Activated CD4-positive, alpha-beta memory T cell treated with anti-CD3 and anti-CD28 coated beads, Interleukin-2, amount 10 ng/mL, durations not matched to agents 7 days and 5 days (primary cell): ENCODE results near the gene FREM2. TPM values are rescaled to one million over a fixed set of nuclear protein-coding genes. Genes with fewer than 3 reads are reported as not detected.
A peak's percentile ranks its signal among the peaks of the same experiment; 100 is the strongest.

Experiments used
- CTCF ChIA-PET: fragments of 350-600 bp; sonication (Branson Sonifier 250); formaldehyde crosslinking; loops from one replicate; lab custom pipeline; 2021; ENCODE audit warnings: antibody characterized with exemption, inconsistent platforms; lab: Charles Lee
- POLR2A ChIA-PET: fragments of 350-600 bp; sonication (Branson Sonifier 250); formaldehyde crosslinking; loops from one replicate; lab custom pipeline; 2021; ENCODE audit warnings: antibody characterized with exemption; lab: Charles Lee
- DNase-seq: peaks from one replicate; pipeline ENCODE4 v3.0.0-alpha.2; 2020
- H3K27ac Mint-ChIP-seq: one replicate; pipeline ENCODE4 v1.8.0; 2021; ENCODE audit warnings: mild to moderate bottlenecking, mixed read lengths
- H3K27me3 Mint-ChIP-seq: one replicate; pipeline ENCODE4 v1.8.0; 2021; ENCODE audit warnings: mixed read lengths
- H3K36me3 Mint-ChIP-seq: one replicate; pipeline ENCODE4 v1.8.0; 2021; ENCODE audit warnings: low read depth, mixed read lengths
- H3K4me1 Mint-ChIP-seq: one replicate; pipeline ENCODE4 v1.8.0; 2021; ENCODE audit warnings: mixed read lengths
- H3K4me3 Mint-ChIP-seq: one replicate; pipeline ENCODE4 v1.8.0; 2021; ENCODE audit warnings: mild to moderate bottlenecking, mixed read lengths
- H3K9me3 Mint-ChIP-seq: one replicate; pipeline ENCODE4 v1.8.0; 2021; ENCODE audit warnings: mixed read lengths
- total RNA-seq, 2 experiments: library from RNA; stranded (reverse); gene quantifications; one replicate each; pipeline ENCODE4 v1.2.3, GENCODE V29; 2021

FREM2 gene
- total RNA-seq, 2 experiments from 2014 or later: not detected

DNA sequence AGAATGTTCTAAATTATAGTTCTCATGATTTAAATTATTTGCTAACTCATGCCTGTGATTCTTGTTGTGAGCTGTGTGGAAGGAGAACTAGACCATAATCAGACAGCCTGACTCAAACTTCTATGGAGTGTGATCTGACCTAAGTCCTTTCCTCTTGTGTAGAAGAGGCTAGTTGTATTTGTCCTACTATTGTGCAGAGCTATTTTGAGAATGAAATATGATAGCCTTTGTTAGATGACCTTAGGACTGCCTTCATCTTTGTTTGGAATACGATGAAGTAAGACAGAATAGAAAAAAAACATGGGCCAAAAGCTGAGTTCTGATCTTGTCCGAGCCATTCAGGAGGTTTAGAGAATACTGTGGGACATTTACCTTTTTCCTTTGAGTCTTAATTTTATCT lies 184.4 kb downstream of the FREM2 start:
- Mint-ChIP-seq H3K4me3 (no peak overlapping the region), H3K27me3 (peaks cover 14% of the 10 kb centered on the region), H3K9me3 (no peaks in the 10 kb centered on the region), H3K4me1 (no peaks in the 10 kb centered on the region), H3K36me3 (no peaks in the 10 kb centered on the region), H3K27ac (no peak overlapping the region)
- ChIA-PET CTCF (interaction anchor here (1.2 kb wide), 1 partner anchor 26 kb away, joined by 3 read pairs; no protein-coding TSS in a partner anchor), POLR2A (no interaction called here)
- DNase-seq: no peak

DNA sequence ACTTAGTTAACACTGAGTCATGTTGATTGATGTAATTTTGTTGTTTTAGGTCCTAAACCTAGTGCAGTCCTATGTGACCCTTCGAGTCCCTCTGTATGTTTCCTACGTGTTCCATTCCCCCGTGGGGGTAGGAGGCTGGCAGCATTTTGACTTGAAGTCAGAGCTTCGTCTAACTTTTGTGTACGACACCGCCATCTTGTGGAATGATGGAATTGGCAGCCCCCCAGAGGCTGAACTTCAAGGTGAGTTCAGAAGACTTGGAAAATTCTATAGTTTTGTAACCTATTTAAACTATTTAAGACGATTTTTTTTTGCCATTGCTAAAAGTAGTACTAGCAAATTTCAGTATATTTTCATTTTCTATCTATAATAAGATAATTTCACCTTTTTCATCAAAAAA lies 185.8 kb downstream of the FREM2 start:
- CTCF ChIA-PET: interaction anchor here (0.7 to 1.4 kb wide), 3 partner anchors 10 to 187 kb away, joined by 3 read pairs; no protein-coding TSS in a partner anchor

DNA sequence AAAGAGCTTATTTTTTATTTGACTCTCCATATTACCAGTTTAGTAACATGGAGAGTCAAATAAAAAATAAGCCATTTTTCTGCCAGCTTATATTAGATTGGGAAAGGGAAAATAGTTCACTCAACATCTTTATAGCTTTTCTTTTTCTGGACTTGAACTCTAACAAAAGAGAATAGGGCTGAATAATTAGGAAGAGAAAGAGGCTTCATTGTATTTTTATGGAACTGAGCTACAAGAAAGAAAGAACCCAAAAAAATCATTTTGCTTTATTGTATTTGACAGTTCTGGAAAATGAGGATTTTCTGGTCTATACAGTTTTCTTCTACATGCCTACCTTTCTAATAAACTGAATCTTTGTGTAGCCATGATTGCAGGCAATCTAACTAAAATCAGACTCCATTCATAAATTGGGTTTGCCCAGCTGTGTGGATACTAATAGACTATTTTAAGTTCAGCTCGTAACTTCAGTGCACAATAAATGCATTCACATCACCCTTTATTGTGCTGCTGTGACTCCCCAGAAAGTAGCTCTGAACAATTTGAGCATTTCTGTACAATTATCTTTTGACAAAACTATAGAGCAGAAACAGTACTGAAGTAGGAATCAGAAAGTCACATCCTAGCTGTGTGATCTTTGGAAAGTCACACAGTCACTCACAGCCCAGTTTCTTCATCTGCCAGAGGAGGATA lies 188.5 kb downstream of the FREM2 start:
- Mint-ChIP-seq H3K27ac (no peak overlapping the region), H3K9me3 (no peaks in the 10 kb centered on the region), H3K36me3 (no peaks in the 10 kb centered on the region), H3K27me3 (peaks cover 8% of the 10 kb centered on the region), H3K4me3 (no peak overlapping the region), H3K4me1 (no peaks in the 10 kb centered on the region)
- POLR2A ChIA-PET: no interaction called here
- no peak for DNase-seq
- CTCF ChIA-PET: no interaction called here

More for the DNA sequence above, 185.8 kb downstream of the FREM2 start:
- H3K36me3 Mint-ChIP-seq: no peaks in the 10 kb centered on the region
- no peak overlapping the region for H3K4me3 Mint-ChIP-seq
- DNase-seq: peak; percentile 33
- peaks cover 14% of the 10 kb centered on the region for H3K27me3 Mint-ChIP-seq
- H3K4me1 Mint-ChIP-seq: no peaks in the 10 kb centered on the region
- no peaks in the 10 kb centered on the region for H3K9me3 Mint-ChIP-seq
- POLR2A ChIA-PET: no interaction called here
- H3K27ac Mint-ChIP-seq: no peak overlapping the region

DNA sequence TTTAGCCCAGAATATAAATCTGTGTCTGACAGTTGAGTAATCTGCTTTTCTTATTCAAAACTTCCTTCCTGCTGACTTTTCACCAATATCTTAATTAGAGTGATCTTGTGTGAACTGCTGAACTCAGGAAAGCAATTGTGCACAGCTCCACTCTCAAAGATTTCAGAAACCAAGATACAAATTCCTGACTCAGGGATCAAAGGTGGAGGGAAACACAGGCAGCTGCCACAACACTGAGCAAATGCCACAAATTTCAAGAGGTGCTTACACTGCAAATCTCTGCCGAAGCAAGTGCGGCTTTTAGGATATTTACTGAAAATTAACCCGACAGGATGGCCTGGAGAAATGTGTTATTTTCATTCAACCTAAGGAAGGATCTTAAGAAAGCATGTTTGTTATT lies 192.4 kb downstream of the FREM2 start:
- ChIA-PET POLR2A (no interaction called here), CTCF (no interaction called here)
- no peaks in the 10 kb centered on the region for H3K9me3 Mint-ChIP-seq
- no peaks in the 10 kb centered on the region for H3K4me1 Mint-ChIP-seq
- H3K36me3 Mint-ChIP-seq: no peaks in the 10 kb centered on the region
- H3K4me3 Mint-ChIP-seq: no peak overlapping the region
- H3K27ac Mint-ChIP-seq: no peak overlapping the region
- DNase-seq: no peak
- H3K27me3 Mint-ChIP-seq: no peaks in the 10 kb centered on the region

DNA sequence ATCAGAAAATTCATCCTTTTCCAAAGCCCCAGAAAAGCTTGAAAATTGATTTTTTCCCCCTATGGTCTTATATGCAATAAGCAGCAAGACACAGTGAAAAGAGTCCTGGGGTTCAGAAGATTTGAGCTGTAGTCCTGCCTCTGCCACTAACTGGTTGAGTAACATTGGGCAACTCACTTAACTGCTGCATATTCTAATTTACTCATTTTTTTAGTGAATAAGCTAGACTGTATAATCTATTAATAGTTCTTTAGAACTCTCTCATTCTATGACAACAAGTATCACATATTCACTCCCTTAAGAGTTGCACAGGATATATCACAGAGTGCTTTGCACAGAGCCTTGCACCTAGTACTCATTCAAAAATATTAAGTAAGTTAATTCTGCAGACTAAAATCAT lies 192.9 kb downstream of the FREM2 start:
- Mint-ChIP-seq H3K4me1 (no peaks in the 10 kb centered on the region), H3K9me3 (no peaks in the 10 kb centered on the region), H3K36me3 (no peaks in the 10 kb centered on the region), H3K27ac (no peak overlapping the region), H3K27me3 (no peaks in the 10 kb centered on the region), H3K4me3 (no peak overlapping the region)
- no peak for DNase-seq
- ChIA-PET CTCF (no interaction called here), POLR2A (no interaction called here)

DNA sequence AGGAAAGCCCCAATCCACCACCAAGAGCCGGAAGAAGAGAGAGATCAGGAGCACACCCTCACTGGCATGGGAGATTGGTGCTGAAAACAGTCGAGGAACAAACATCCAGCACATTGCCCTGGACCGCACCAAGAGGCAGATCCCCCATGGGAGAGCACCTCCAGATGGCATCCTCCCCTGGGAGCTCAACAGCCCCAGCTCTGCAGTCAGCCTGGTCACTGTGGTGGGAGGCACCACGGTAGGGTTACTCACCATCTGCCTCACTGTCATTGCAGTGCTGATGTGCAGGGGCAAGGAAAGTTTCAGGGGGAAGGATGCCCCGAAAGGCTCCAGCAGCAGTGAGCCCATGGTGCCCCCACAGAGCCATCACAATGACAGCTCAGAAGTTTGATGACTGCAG lies 193.5 kb downstream of the FREM2 start:
- H3K4me1 Mint-ChIP-seq: no peaks in the 10 kb centered on the region
- no peaks in the 10 kb centered on the region for H3K9me3 Mint-ChIP-seq
- peaks cover 2% of the 10 kb centered on the region for H3K27me3 Mint-ChIP-seq
- DNase-seq: no peak
- no peak overlapping the region for H3K4me3 Mint-ChIP-seq
- ChIA-PET CTCF (no interaction called here), POLR2A (no interaction called here)
- H3K36me3 Mint-ChIP-seq: no peaks in the 10 kb centered on the region
- no peak overlapping the region for H3K27ac Mint-ChIP-seq

DNA sequence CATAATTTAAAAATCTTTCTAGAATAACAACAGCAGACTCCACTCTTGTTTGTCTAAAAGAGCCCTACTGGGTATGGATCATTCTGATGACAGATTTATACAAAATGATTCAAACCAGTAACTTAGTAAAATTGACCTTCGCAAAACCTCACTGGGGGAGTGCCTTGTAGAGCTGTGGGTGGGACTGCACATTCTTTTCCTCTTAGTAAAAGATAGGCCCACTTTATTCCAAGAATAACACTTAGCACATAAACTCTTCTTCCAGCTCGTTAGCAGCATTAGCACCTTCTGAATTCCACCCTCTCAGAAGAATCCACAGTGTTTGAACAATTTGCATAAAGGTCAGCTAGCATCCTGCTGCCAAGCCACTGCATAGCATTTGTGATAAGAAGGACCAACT lies 196.9 kb downstream of the FREM2 start:
- no peak overlapping the region for H3K4me3 Mint-ChIP-seq
- no peak overlapping the region for H3K27ac Mint-ChIP-seq
- no peaks in the 10 kb centered on the region for H3K36me3 Mint-ChIP-seq
- no peaks in the 10 kb centered on the region for H3K4me1 Mint-ChIP-seq
- H3K9me3 Mint-ChIP-seq: no peaks in the 10 kb centered on the region
- peaks cover 3% of the 10 kb centered on the region for H3K27me3 Mint-ChIP-seq
- DNase-seq: no peak
- POLR2A ChIA-PET: no interaction called here
- CTCF ChIA-PET: no interaction called here

DNA sequence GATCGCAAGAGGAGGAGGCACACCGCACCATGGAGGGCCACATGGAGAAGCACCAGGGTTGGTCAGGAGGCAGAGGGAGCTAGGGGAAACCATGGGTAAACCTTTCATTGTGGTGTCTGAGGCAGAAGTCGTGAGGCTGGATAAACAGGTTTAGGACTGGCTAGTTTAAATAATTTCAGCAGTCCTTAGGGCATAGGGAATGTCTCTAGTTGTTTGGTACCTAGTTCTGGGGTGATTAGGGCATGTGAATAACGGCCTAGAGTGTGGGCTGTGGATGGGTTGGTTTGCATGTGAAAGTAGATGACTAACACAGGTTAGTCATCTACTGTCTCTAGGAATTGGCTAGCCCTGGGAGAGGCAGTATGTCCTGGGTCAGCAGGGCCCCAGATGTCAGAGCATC lies 201.4 kb downstream of the FREM2 start:
- CTCF ChIA-PET: no interaction called here
- no peak overlapping the region for H3K27ac Mint-ChIP-seq
- no peaks in the 10 kb centered on the region for H3K36me3 Mint-ChIP-seq
- POLR2A ChIA-PET: no interaction called here
- no peaks in the 10 kb centered on the region for H3K4me1 Mint-ChIP-seq
- no peak overlapping the region for H3K4me3 Mint-ChIP-seq
- H3K27me3 Mint-ChIP-seq: peaks cover 13% of the 10 kb centered on the region
- H3K9me3 Mint-ChIP-seq: no peaks in the 10 kb centered on the region
- no peak for DNase-seq

DNA sequence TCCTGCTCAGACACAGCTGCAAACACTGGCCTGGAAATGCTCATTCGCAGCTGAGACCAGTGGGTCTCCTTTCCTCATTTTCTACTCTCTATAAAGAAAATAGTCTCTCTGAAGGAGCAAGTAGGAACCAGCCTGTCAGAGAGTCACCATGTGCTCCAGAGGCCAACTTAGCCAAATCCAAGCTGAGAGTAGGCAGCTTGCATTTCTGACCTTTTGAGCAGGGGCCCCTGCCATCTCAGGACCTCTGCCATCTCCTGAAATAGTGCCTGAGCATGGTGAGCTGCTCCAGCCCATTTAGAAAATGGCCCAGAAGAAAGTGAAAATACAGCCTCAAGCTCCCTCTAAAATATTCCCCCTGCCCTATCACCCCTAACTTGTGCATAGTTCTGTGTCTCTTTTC lies 208.2 kb downstream of the FREM2 start:
- Mint-ChIP-seq H3K9me3 (no peaks in the 10 kb centered on the region), H3K4me3 (no peak overlapping the region), H3K27ac (no peak overlapping the region), H3K36me3 (no peaks in the 10 kb centered on the region), H3K4me1 (no peaks in the 10 kb centered on the region), H3K27me3 (peaks cover 9% of the 10 kb centered on the region)
- no peak for DNase-seq
- ChIA-PET POLR2A (no interaction called here), CTCF (no interaction called here)

DNA sequence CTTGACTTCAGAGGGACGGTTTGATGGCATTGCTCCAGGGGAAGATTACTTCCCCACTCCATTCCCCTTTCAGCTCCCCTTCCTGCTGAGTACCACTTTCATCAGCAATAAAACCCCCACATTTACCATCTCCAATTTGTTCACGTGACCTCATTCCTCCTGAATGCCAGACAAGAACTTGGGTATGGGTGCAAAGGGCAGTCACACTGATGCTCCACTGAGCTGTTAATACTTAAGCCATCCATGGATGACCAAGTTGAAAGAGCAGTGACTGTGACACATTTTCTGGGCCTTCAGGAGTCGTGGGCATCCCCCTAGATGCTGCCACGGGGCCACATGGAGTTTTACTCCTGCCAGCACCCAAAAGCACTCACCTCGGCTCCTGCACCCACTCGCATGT lies 210.6 kb downstream of the FREM2 start:
- DNase-seq: no peak
- POLR2A ChIA-PET: no interaction called here
- Mint-ChIP-seq H3K36me3 (no peaks in the 10 kb centered on the region), H3K4me1 (no peaks in the 10 kb centered on the region), H3K4me3 (no peak overlapping the region), H3K9me3 (no peaks in the 10 kb centered on the region), H3K27ac (no peak overlapping the region), H3K27me3 (no peaks in the 10 kb centered on the region)
- CTCF ChIA-PET: no interaction called here

DNA sequence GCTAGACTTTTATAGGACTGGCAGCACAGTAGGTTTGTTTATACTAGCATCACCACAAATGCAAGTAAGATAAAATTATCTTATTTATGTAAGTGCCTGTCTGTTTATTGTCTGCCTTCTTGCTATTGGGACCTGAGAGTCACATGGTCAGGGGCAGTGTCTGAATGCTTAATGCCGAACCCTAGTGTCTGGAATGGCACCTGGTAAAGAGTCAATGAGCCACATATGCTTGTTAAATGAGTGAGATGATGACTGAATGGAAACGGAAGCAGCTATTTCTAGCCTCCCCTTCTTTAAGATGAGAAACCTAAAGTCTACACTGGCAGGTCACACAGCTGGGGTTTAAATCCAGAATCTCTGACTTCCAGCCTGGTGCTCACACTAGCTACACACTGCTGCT lies 211.6 kb downstream of the FREM2 start:
- DNase-seq: no peak
- Mint-ChIP-seq H3K27ac (no peak overlapping the region), H3K4me3 (no peak overlapping the region), H3K27me3 (no peaks in the 10 kb centered on the region), H3K36me3 (no peaks in the 10 kb centered on the region), H3K4me1 (no peaks in the 10 kb centered on the region), H3K9me3 (no peaks in the 10 kb centered on the region)
- POLR2A ChIA-PET: no interaction called here
- CTCF ChIA-PET: no interaction called here

DNA sequence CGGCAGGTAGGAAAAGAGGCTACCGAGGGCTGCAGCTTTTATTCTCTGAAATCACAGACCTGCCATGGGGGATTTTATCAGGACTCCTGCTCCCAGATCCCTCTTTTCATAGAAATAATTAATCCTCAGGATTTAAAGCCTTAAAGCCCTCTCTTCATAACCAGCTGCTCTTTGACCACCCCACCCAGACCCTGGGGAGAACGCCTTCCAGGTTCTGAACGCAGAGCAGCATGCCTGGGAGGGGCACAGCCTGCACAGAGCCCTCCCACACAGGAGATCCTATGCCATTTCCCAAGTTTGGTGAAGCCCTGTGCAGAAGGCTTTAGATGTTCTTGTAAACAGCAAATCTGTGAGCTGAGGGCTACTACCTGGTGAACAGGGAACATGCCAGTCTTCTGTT lies 212.7 kb downstream of the FREM2 start:
- POLR2A ChIA-PET: no interaction called here
- CTCF ChIA-PET: no interaction called here
- Mint-ChIP-seq H3K27me3 (no peaks in the 10 kb centered on the region), H3K9me3 (no peaks in the 10 kb centered on the region), H3K27ac (no peak overlapping the region), H3K36me3 (no peaks in the 10 kb centered on the region), H3K4me1 (no peaks in the 10 kb centered on the region), H3K4me3 (no peak overlapping the region)
- no peak for DNase-seq

DNA sequence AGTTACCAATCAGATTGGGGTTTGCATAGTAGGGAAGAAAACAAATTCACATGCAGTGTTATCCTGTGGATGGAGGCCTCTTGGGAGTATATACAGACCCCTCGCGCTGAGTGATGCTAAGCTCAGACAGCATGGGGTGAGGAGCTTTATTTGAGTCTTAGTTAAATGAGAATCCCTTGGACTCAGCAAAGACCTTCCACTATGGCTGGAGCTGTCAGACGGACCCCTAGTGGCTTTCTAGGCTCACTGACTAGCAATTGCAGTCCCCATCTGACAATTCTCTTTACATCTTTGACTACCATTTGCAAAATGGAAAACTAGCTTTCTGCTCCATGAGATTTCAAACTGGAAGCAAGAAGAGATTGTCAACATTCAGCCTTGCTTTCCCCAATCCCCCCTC lies 213.3 kb downstream of the FREM2 start:
- ChIA-PET CTCF (no interaction called here), POLR2A (no interaction called here)
- Mint-ChIP-seq H3K36me3 (no peaks in the 10 kb centered on the region), H3K9me3 (no peaks in the 10 kb centered on the region), H3K4me3 (no peak overlapping the region), H3K4me1 (no peaks in the 10 kb centered on the region), H3K27ac (no peak overlapping the region), H3K27me3 (peaks cover 1% of the 10 kb centered on the region)
- no peak for DNase-seq

DNA sequence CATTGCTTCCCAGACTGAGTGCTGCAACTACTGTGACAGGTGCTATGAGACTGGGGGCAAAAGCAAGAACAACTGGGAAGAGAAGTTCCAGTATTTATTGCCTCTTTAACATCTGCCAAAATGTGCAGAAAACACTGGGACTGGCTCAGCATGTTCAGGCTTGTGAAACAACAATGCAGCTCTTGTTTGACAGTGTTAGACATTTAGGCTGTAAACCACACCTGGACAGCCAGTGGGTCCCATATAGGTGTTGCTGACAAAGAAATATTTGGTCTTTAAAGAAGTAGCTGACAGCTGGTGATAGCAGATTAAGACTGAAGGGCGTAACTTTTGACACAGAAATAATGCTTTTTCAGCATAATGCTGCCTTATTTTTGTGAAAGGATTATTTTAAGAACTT lies 215.7 kb downstream of the FREM2 start:
- Mint-ChIP-seq H3K4me1 (no peaks in the 10 kb centered on the region), H3K36me3 (no peaks in the 10 kb centered on the region), H3K27me3 (peaks cover 10% of the 10 kb centered on the region), H3K27ac (no peak overlapping the region), H3K9me3 (no peaks in the 10 kb centered on the region), H3K4me3 (no peak overlapping the region)
- DNase-seq: no peak
- ChIA-PET POLR2A (no interaction called here), CTCF (no interaction called here)
